Cardiac muscle cell (in vitro differentiated cells and primary cell): ENCODE data around the gene AVPR2. TPM values are rescaled to one million over a fixed set of nuclear protein-coding genes. Genes with fewer than 3 reads are reported as not detected.

ENCODE experiments used
- DNase-seq, 2 donors: peaks; one replicate each; pipeline versions ENCODE4 v3.0.0 to v3.0.0-alpha.2; 2010 to 2017; ENCODE audit warnings: low read depth in 1 of 2, low spot score in 1 of 2
- H3K27ac ChIP-seq: fragments of 200-600 bp; sonication (generic); 2 replicates; pipeline ENCODE4 v1.5.1; 2016
- H3K27me3 ChIP-seq: fragments of 200-600 bp; sonication (generic); 2 replicates; pipeline ENCODE4 v1.6.0; 2016; ENCODE audit warnings: control low read depth
- H3K36me3 ChIP-seq: fragments of 200-600 bp; sonication (generic); 2 replicates; pipeline ENCODE4 v1.5.1; 2016; ENCODE audit warnings: control low read depth
- H3K4me1 ChIP-seq: fragments of 200-600 bp; sonication (generic); 2 replicates; pipeline ENCODE4 v1.8.1; 2017; ENCODE audit warnings: low read depth, mild to moderate bottlenecking, mixed run types
- H3K4me3 ChIP-seq: fragments of 200-600 bp; sonication (generic); 2 replicates; pipeline ENCODE4 v1.5.1; 2016; ENCODE audit warnings: mild to moderate bottlenecking
- H3K9me3 ChIP-seq: fragments of 200-600 bp; sonication (generic); 2 replicates; pipeline ENCODE4 v1.5.1; 2017; ENCODE audit warnings: low read depth, mild to moderate bottlenecking, control low read depth
- CTCF ChIP-seq: IDR thresholded peaks from 2 replicates; pipeline ENCODE4 v1.5.1; 2012; ENCODE audit warnings: low read depth, mild to moderate bottlenecking, low read length
- polyA plus RNA-seq: library from polyadenylated mRNA; unstranded; fragments of >200 nt; fragmentation: Nextera tagmentation; extraction: Ambion mirVana; gene quantifications from 2 replicates; pipeline ENCODE4 v1.2.1, GENCODE V29; 2016
- total RNA-seq: library from RNA; depleted of rRNA; stranded (reverse); fragments of >200 nt; gene quantifications from 2 replicates; pipeline ENCODE4 v1.2.3, GENCODE V29; 2016

Gene AVPR2
- total and polyA plus RNA-seq, 2 experiments from 2014 or later, result 0.11 TPM; not detected in 1

DNA sequence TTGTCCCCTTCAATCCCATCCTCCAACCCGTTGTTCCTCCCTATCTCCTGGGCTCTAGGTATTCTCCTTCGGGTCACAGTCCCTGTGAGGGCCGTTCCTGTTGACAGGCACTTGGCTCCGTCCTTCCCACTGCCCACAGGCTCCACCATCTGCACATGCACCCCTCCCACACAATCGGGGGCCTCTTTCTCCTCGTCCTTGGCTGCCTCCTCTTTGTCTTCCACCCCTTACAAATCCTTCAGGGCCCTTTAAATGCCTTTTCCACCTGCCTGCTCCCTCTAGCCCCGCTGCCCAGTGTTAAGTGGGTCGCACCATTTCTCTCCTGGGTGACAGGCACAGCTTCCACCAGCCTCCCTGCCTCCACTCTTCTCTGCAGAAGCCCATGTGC lies 2.7 kb upstream of the AVPR2 start:
- Histone ChIP-seq H3K9me3 (no peaks in the 10 kb centered on the region), H3K27ac (no peak overlapping the region), H3K27me3 (no peaks in the 10 kb centered on the region), H3K4me1 (no peaks in the 10 kb centered on the region), H3K4me3 (no peak overlapping the region), H3K36me3 (no peaks in the 10 kb centered on the region)
- TF ChIP-seq CTCF, result no peak
- no peak for DNase-seq

DNA sequence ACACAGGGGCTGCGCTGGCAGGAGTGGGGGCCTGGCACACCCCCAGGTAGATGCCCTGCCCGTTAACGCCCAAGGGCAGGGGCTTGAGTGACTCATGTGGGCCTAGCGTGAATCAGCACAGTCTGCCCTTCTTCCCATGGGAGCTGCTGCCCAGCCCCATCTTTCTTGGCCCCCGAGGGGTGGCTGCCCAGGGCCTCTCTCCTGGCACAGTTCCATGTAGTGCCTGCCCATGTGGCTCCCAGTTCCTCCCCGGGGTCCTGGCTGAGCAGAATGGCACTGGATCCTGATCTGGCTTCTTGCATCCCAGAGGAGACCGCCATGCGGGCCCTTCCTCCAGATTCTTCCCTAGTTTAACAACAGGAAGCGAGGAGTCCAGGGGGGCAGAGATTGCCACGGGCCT lies 2.1 kb upstream of the AVPR2 start:
- Histone ChIP-seq H3K4me1 (no peaks in the 10 kb centered on the region), H3K27ac (no peak overlapping the region), H3K9me3 (no peaks in the 10 kb centered on the region), H3K36me3 (no peaks in the 10 kb centered on the region), H3K27me3 (no peaks in the 10 kb centered on the region), H3K4me3 (no peak overlapping the region)
- TF ChIP-seq CTCF, result no peak
- no peak for DNase-seq

DNA sequence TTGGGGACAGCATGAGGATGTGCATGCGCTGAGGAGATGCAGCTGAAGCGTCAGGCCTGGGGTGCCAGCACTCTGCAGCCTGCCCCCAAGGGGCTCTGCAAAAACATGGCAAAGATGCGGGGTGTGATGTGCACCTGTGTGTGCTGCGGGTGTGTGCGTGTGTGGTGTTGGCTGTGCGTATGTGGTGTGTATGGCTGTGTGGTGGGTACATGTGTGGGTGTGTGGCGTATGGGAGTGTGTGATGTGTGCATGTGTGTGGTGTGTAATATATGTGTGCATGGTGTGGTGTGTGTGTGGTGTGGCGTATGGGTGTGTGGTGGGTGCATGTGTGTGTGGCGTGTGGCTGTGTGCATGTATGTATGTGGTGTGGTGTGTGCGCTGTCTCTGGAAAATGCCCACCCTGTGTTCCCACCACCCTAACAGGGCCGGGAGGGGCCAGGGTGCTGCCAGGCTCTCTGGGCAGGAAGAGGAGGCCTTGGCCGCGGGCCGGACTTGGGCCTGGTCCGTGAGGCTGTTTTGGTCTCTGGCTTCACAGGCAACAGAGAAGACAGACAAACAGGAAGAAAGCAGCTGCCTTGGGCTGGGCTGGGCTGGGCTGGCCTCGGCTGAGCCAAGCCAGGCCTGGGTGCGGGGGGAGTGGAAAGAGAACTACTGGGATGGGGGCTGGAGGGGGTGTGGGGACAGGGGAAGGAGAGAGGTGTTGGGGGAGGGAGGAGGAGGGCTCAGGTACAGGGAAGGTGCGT lies 1.1 kb upstream of the AVPR2 start:
- DNase-seq, result no peak
- Histone ChIP-seq H3K4me1 (no peaks in the 10 kb centered on the region), H3K27me3 (no peaks in the 10 kb centered on the region)

DNA sequence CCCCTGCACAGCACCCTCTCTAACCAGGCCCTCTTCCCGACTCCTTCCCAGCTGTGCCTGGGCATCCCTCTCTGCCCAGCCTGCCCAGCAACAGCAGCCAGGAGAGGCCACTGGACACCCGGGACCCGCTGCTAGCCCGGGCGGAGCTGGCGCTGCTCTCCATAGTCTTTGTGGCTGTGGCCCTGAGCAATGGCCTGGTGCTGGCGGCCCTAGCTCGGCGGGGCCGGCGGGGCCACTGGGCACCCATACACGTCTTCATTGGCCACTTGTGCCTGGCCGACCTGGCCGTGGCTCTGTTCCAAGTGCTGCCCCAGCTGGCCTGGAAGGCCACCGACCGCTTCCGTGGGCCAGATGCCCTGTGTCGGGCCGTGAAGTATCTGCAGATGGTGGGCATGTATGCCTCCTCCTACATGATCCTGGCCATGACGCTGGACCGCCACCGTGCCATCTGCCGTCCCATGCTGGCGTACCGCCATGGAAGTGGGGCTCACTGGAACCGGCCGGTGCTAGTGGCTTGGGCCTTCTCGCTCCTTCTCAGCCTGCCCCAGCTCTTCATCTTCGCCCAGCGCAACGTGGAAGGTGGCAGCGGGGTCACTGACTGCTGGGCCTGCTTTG lies 1.1 kb downstream of the AVPR2 start:
- Histone ChIP-seq H3K4me1 (no peaks in the 10 kb centered on the region), H3K9me3 (no peaks in the 10 kb centered on the region), H3K27me3 (no peaks in the 10 kb centered on the region), H3K27ac (no peak overlapping the region), H3K36me3 (no peaks in the 10 kb centered on the region), H3K4me3 (no peak overlapping the region)
- DNase-seq, result no peak
- TF ChIP-seq CTCF, result no peak

More for the DNA sequence above, 1.1 kb upstream of the AVPR2 start:
- no peaks in the 10 kb centered on the region for H3K9me3 ChIP-seq
- H3K27ac ChIP-seq, result no peak overlapping the region
- TF ChIP-seq CTCF, result no peak
- no peak overlapping the region for H3K4me3 ChIP-seq
- no peaks in the 10 kb centered on the region for H3K36me3 ChIP-seq

GRCh38 chrX:153906126-153906917 lies 1.8 kb downstream of the AVPR2 start:
- Histone ChIP-seq H3K9me3 (no peaks in the 10 kb centered on the region), H3K27me3 (no peaks in the 10 kb centered on the region), H3K4me1 (no peaks in the 10 kb centered on the region), H3K4me3 (no peak overlapping the region), H3K36me3 (no peaks in the 10 kb centered on the region), H3K27ac (no peak overlapping the region)
- no peak for TF ChIP-seq CTCF
- no peak for DNase-seq
